ENCODE measurements around the gene CCDC88C. TPM values are rescaled to one million over a fixed set of nuclear protein-coding genes. Genes with fewer than 3 reads are reported as not detected.
A peak's percentile ranks its signal among the peaks of the same experiment; 100 is the strongest.
"Not testable (repeated sequence)": the region's sequence is repeated elsewhere in the genome, so short reads cannot be mapped to it uniquely, and the experiment has no call there.

Gene CCDC88C
- total RNA-seq, 1 donor from 2014 or later, result 3.6 TPM

- ATAC-seq, result no peak
Measured at GRCh38 chr14:91255026-91255695, 162.5 kb downstream of the CCDC88C start.

GRCh38 chr14:91254461-91254860 lies 163.2 kb downstream of the CCDC88C start:
- intact Hi-C loops (cut with DNase I), result no loop called here
- DNase-seq (ENCODE audit: missing footprints) (no peak), ATAC-seq (no peak)

More at GRCh38 chr14:91255026-91255695, 162.5 kb downstream of the CCDC88C start:
- DNase-seq (ENCODE audit: missing footprints), result no peak
- intact Hi-C loops (cut with DNase I), result no loop called here

GRCh38 chr14:91253795-91254323 lies 163.8 kb downstream of the CCDC88C start:
- DNase-seq (ENCODE audit: missing footprints), result no peak
- no peak for ATAC-seq
- intact Hi-C loops (cut with DNase I), result no loop called here

- intact Hi-C loops (cut with DNase I), result no loop called here
- DNase-seq (ENCODE audit: missing footprints) (no peak), ATAC-seq (peak; percentile 64)
Measured at GRCh38 chr14:91252871-91253794, 164.5 kb downstream of the CCDC88C start.

DNA sequence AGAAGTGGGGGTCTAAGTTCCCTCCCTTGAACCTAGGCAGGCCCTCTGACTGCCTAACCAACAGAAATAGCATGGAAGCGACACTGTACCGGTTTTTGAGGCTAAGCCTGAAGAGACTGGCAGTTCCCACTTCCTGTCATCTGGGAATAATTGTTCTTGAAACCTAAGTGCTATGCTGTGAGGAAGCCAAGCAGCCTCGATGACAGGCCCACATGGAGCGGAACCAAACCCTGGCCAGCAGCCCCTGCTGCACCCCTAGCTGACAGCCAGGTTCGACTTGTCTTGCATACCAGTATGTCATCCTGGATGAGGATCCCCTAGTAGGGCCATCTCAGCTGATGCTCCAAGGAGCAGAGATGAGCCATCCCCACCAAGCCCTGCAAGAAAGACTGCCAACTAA lies 166.7 kb downstream of the CCDC88C start:
- intact Hi-C loops (cut with DNase I), result no loop called here
- peak; percentile 21 for ATAC-seq
- no peak for DNase-seq (ENCODE audit: missing footprints)

DNA sequence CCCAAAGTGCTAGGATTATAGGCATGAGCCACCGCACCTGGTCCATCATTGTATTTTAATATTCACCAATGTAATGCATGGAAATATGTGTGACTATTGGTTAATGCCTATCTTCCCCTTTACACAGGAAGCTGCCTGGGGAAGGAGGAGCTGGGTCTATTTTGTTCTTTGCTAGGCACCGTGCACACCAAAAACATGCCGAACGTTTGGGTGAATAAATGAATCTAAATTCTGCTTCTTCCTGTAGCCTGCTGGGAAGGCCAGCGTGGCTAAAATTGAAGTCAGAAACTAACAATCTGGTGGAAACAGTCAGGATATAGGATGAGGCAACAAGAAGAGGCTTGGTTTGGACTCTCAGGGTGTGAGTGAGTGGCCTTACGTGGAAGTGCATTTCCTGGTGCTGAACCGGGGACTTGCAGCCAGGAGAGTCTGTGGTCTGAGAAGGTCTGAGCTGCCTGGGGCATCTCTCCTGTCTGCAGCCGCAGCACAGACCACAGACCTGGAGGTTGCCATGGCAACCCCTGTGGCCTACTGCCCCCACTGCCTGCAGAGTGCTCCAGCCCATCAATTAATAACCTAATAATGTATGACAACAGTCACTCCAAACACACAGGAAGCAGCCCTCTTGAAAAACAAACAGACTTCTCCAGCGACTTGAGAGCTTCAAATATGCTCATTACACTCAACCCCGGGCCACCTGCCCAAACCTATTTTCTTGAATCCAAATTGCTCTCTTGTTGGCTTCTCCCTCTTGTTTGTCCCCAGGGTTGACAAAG lies 167.6 kb downstream of the CCDC88C start:
- intact Hi-C loops (cut with DNase I), result no loop called here
- DNase-seq (ENCODE audit: missing footprints), result no peak
- ATAC-seq, result no peak

GRCh38 chr14:91246051-91246852 lies 171.4 kb downstream of the CCDC88C start:
- ATAC-seq (no peak), DNase-seq (ENCODE audit: missing footprints) (no peak)
- intact Hi-C loops (cut with DNase I), result no loop called here

DNA sequence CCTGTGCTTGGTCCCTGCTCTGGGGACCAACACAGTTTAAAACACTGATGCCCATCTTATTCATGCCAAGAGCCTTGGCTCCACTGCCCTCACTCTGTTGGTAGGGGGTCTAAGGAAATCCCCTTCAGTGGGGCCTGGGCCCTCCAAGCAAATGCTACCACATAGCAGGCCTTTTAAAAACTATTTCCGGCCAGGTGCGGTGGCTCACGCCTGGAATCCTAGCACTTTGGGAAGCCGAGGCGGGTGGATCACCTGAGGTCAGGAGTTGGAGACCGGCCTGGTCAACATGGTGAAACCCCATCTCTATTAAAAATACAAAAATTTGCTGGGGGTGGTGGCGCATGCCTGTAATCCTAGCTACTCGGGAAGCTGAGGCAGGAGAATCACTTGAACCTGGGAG lies 172.0 kb downstream of the CCDC88C start:
- ATAC-seq; DNase-seq (ENCODE audit: missing footprints); intact Hi-C loops (cut with DNase I): not testable (repeated sequence)

- no peak for ATAC-seq
- intact Hi-C loops (cut with DNase I), result no loop called here
- no peak for DNase-seq (ENCODE audit: missing footprints)
Measured at GRCh38 chr14:91245029-91245428, 172.6 kb downstream of the CCDC88C start.

GRCh38 chr14:91244501-91244901 lies 173.1 kb downstream of the CCDC88C start, which contains the start of gene GPR68:
Gene GPR68 (minus strand): TSS chr14:91244704. CDS start chr14:91235050, 9,654 bp downstream.
- DNase-seq (ENCODE audit: missing footprints) (peak; percentile 76), ATAC-seq (peak; percentile 57)
- intact Hi-C loops (cut with DNase I), result no loop called here

- ATAC-seq (no peak), DNase-seq (ENCODE audit: missing footprints) (no peak)
- intact Hi-C loops (cut with DNase I), result no loop called here
Measured at GRCh38 chr14:91243074-91243471, 174.5 kb downstream of the CCDC88C start.

DNA sequence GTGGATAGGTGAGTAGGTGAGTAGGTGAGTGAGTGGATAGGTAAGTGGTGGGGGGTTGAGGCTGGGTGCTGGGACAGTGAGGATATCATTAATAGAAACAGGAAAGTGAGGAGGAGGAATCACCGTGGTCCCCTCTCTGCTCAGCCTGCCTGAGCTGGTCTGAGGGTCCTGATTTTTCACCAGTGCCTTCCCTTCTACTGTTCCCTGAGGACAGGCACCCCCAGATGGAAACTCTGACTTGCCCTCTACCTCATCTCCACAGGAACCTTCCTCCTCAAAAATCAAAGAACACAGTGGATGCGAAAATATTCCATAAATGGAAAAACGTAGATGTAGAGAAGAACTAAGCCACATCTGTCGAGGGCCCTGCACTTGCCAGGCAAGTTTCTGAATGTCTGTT lies 175.0 kb downstream of the CCDC88C start:
- intact Hi-C loops (cut with DNase I), result no loop called here
- ATAC-seq (no peak), DNase-seq (ENCODE audit: missing footprints) (no peak)

DNA sequence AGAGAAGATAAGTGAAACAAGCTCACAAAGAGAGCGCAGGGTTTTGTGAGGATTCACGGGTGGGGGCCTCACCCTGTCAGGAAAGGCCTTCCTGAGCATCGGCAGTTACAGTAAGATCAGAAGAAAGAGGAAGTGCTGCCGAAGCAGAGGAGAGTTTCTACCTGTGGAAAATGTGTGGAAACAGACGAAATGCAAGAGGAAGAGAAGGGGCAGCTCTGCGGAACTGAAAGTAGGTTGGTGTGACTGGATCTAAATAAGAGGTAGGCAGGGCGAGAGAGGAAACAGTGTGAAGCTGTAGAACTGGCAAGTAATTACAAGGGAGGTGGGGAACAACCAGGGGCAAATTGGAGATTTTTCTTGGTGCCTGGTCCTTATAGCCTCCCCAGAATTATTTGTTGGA lies 175.8 kb downstream of the CCDC88C start:
- intact Hi-C loops (cut with DNase I), result no loop called here
- no peak for DNase-seq (ENCODE audit: missing footprints)

GRCh38 chr14:91238661-91239060 lies 179.0 kb downstream of the CCDC88C start:
- no peak for ATAC-seq

More for the DNA sequence above, 175.8 kb downstream of the CCDC88C start:
- no peak for ATAC-seq

GRCh38 chr14:91238085-91238484 lies 179.5 kb downstream of the CCDC88C start:
- DNase-seq (ENCODE audit: missing footprints) (no peak), ATAC-seq (no peak)
- intact Hi-C loops (cut with DNase I), result no loop called here

More at GRCh38 chr14:91238661-91239060, 179.0 kb downstream of the CCDC88C start:
- no peak for DNase-seq (ENCODE audit: missing footprints)
- intact Hi-C loops (cut with DNase I), result no loop called here

DNA sequence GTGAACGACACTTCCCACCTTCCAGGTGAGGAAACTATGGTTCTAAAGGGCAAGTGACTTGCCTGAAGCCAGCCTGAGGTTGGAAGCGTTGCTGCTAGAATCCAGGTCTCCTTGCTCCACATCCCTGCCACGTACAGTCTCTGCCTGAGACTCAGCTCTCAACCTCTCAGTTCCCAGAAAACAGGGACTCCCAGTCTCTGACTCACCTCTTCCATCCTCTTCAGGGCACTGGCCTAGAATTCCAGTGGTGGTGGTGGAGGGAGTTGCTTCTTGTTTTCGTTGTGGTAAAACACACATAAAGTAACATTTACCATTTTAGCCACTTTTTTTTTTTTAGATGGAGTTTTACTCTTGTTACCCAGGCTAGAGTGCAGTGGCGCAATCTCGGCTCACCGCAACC lies 180.4 kb downstream of the CCDC88C start:
- DNase-seq (ENCODE audit: missing footprints) (no peak), ATAC-seq (no peak)
- intact Hi-C loops (cut with DNase I), result no loop called here

DNA sequence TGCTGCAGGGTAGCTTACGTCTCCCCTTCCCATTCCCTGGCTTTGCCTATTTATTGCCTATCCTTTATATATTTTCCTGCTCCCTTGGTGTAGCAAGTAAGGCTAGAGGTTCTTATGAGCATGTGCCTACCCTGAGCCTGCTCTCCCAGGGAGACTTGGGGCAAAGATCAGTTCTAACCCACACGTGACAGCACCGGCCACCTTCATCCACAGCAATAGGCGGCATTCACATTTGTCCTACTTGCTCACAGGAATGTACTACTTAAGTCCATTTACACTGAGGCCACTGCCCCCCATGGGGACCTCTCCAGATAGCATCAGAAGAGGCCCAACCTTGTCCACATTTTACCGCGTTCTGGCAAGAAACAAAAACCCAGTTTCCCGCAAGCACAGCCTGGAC lies 181.8 kb downstream of the CCDC88C start:
- intact Hi-C loops (cut with DNase I), result no loop called here

GRCh38 chr14:91234791-91235114 lies 182.9 kb downstream of the CCDC88C start:
- ATAC-seq (no peak), DNase-seq (ENCODE audit: missing footprints) (no peak)
- intact Hi-C loops (cut with DNase I), result no loop called here

More for the DNA sequence above, 181.8 kb downstream of the CCDC88C start:
- DNase-seq (ENCODE audit: missing footprints) (no peak), ATAC-seq (no peak)

All from Right ventricle myocardium inferior (tissue), 1 donor.